B cell (primary cell): ENCODE measurements around the gene NTMT1.

Experiments used
- CTCF ChIP-seq: fragments of 200-600 bp; IDR thresholded peaks from one replicate; pipeline ENCODE4 v1.8.0; 2022; ENCODE audit warnings: antibody characterized with exemption, mild to moderate bottlenecking
- EZH2 ChIP-seq: IDR thresholded peaks from 2 replicates; pipeline ENCODE4 v1.6.1; 2012; ENCODE audit warnings: borderline replicate concordance, low read depth, mild to moderate bottlenecking, moderate library complexity, low read length; ENCODE audit not compliant: insufficient read depth, poor library complexity, severe bottlenecking

GRCh38 chr9:129664746-129665388 is 38.9 kb downstream of the NTMT1 start:
- TF ChIP-seq CTCF (no peak), EZH2 (no peak)
